GM21526 (cell line): ENCODE data around the gene PDS5B.
"Not testable (repeated sequence)": the region's sequence is repeated elsewhere in the genome, so short reads cannot be mapped to it uniquely, and the experiment has no call there.

Experiments used
- ATAC-seq: cut with Tn5 transposase; IDR thresholded peaks from one replicate; pipeline ENCODE4 v1.9.1; 2021; ENCODE audit warnings: moderate library complexity; ENCODE audit not compliant: unreplicated experiment, low FRiP score

PDS5B gene

GRCh38 chr13:32781906-32782305, 195.7 kb downstream of the PDS5B start:
- no peak for ATAC-seq

GRCh38 chr13:32783067-32783466, 196.8 kb downstream of the PDS5B start:
- ATAC-seq, result no peak

- no peak for ATAC-seq
Measured at GRCh38 chr13:32790731-32791130, 204.5 kb downstream of the PDS5B start.

GRCh38 chr13:32791545-32792172, 205.4 kb downstream of the PDS5B start:
- ATAC-seq, result peak; percentile 55

- no peak for ATAC-seq
Measured at GRCh38 chr13:32796754-32797153, 210.5 kb downstream of the PDS5B start.

GRCh38 chr13:32802159-32802558, 215.9 kb downstream of the PDS5B start:
- no peak for ATAC-seq

- ATAC-seq, result no peak
Measured at GRCh38 chr13:32804673-32805230, 218.5 kb downstream of the PDS5B start.

GRCh38 chr13:32811297-32811800, 225.1 kb downstream of the PDS5B start:
- no peak for ATAC-seq

GRCh38 chr13:32821149-32821688, 235.0 kb downstream of the PDS5B start:
- ATAC-seq, result no peak

- ATAC-seq, result no peak
Measured at GRCh38 chr13:32822771-32823170, 236.5 kb downstream of the PDS5B start.

GRCh38 chr13:32823597-32823996, 237.3 kb downstream of the PDS5B start:
- ATAC-seq, result no peak

- no peak for ATAC-seq
Measured at GRCh38 chr13:32824061-32824460, 237.8 kb downstream of the PDS5B start.

- no peak for ATAC-seq
Measured at GRCh38 chr13:32824675-32825074, 238.4 kb downstream of the PDS5B start.

GRCh38 chr13:32825481-32825880, 239.2 kb downstream of the PDS5B start:
- ATAC-seq, result no peak

- ATAC-seq, result not testable (repeated sequence)
Measured at GRCh38 chr13:32826372-32826771, 240.1 kb downstream of the PDS5B start.
